A673 (cell line): ENCODE results near the gene CUX1. TPM values are rescaled to one million over a fixed set of nuclear protein-coding genes. Genes with fewer than 3 reads are reported as not detected.

Experiments
- BruUV-seq: library from RNA; stranded (reverse); fragments of 400-500 nt; replicated peaks from 2 replicates; lab custom pipeline; 2021; lab: Mats Ljungman, UMichigan
- CTCF ChIA-PET: fragments of 300-600 bp; sonication (Branson Sonifier 250); formaldehyde crosslinking; loops from one replicate; lab custom pipeline; 2022; ENCODE audit warnings: antibody characterized with exemption; lab: Charles Lee
- POLR2A ChIA-PET: fragments of 300-600 bp; sonication (Branson Sonifier 250); formaldehyde crosslinking; loops from one replicate; lab custom pipeline; 2022; ENCODE audit warnings: antibody characterized with exemption; ENCODE audit not compliant: low non-redundant PET; lab: Charles Lee
- DNase-seq: peaks from one replicate; pipeline ENCODE4 v3.0.0-alpha.2; 2015; ENCODE audit warnings: low spot score
- H3K27ac ChIP-seq: fragments of 200-600 bp; sonication (generic); 2 replicates; pipeline ENCODE4 v1.5.1; 2016; ENCODE audit warnings: mixed run types, low read depth, mild to moderate bottlenecking, mixed read lengths, antibody characterized with exemption, low read length; ENCODE audit not compliant: poor library complexity, severe bottlenecking
- H3K27me3 ChIP-seq: fragments of 200-600 bp; sonication (generic); replicated peaks from 2 replicates; pipeline ENCODE4 v1.6.1; 2017; ENCODE audit warnings: mixed run types, low read depth, mild to moderate bottlenecking, mixed read lengths, antibody characterized with exemption, low read length; ENCODE audit not compliant: insufficient read depth, poor library complexity
- H3K36me3 ChIP-seq: fragments of 200-600 bp; sonication (generic); 2 replicates; pipeline ENCODE4 v1.6.1; 2016; ENCODE audit warnings: mixed run types, mild to moderate bottlenecking, mixed read lengths, antibody characterized with exemption, low read length; ENCODE audit not compliant: insufficient read depth, poor library complexity, severe bottlenecking
- H3K4me1 ChIP-seq: fragments of 200-600 bp; sonication (generic); 2 replicates; pipeline ENCODE4 v1.6.1; 2017; ENCODE audit warnings: mixed run types, mild to moderate bottlenecking, mixed read lengths, antibody characterized with exemption, low read length; ENCODE audit not compliant: insufficient read depth, poor library complexity, severe bottlenecking
- H3K4me3 ChIP-seq: fragments of 200-600 bp; sonication (generic); 2 replicates; pipeline ENCODE4 v1.5.1; 2016; ENCODE audit warnings: low read depth, mixed run types, mild to moderate bottlenecking, mixed read lengths, low read length; ENCODE audit not compliant: poor library complexity, severe bottlenecking
- H3K9me3 ChIP-seq: fragments of 200-600 bp; sonication (generic); 2 replicates; pipeline ENCODE4 v1.6.1; 2016; ENCODE audit warnings: mixed run types, low read depth, mild to moderate bottlenecking, mixed read lengths, antibody characterized with exemption, low read length; ENCODE audit not compliant: poor library complexity, severe bottlenecking
- CTCF ChIP-seq: fragments of 300-800, 200-600 bp; sonication (generic); conservative IDR thresholded peaks from 2 replicates; pipeline ENCODE4 v1.5.1; 2017; ENCODE audit warnings: low read depth, mild to moderate bottlenecking, antibody characterized with exemption, low read length, moderate library complexity, mixed read lengths
- EZH2 ChIP-seq: fragments of 200-600 bp; sonication (generic); IDR thresholded peaks from 2 replicates; pipeline ENCODE4 v1.6.1; 2017; ENCODE audit warnings: borderline replicate concordance, low read depth, mild to moderate bottlenecking, mixed read lengths, antibody characterized with exemption, low read length; ENCODE audit not compliant: poor library complexity, severe bottlenecking
- intact Hi-C: fragments of 100-400 bp; cut with micrococcal nuclease; formaldehyde crosslinking; loops from one replicate; pipeline ENCODE4 v1.10.0; 2022; ENCODE audit not compliant: unreplicated experiment
- total RNA-seq: library from RNA; stranded (reverse); gene quantifications from 2 replicates; pipeline ENCODE4 v1.2.3, GENCODE V29; 2021

Gene CUX1
- total RNA-seq, 1 experiment from 2014 or later = 49.4 TPM

GRCh38 chr7:101879565-101879964, 62.1 kb downstream of the CUX1 start:
- CTCF ChIA-PET = interaction anchor here (0.7 kb wide), 1 partner anchor 8 kb away, joined by 3 read pairs; no protein-coding TSS in a partner anchor
- DNase-seq = no peak
- no peaks in the 10 kb centered on the region for H3K36me3 ChIP-seq
- H3K27ac ChIP-seq = no peak overlapping the region
- TF ChIP-seq EZH2 (no peak), CTCF (no peak)
- no peaks in the 10 kb centered on the region for H3K27me3 ChIP-seq
- POLR2A ChIA-PET = no interaction called here
- intact Hi-C loops = no loop called here
- peaks cover 43% of the 10 kb centered on the region for H3K4me1 ChIP-seq
- no TSS peak for BruUV-seq
- H3K4me3 ChIP-seq = no peak overlapping the region
- no peaks in the 10 kb centered on the region for H3K9me3 ChIP-seq

GRCh38 chr7:101880282-101881054, 63.0 kb downstream of the CUX1 start:
- intact Hi-C loops = no loop called here
- no peaks in the 10 kb centered on the region for H3K27me3 ChIP-seq
- no peak for DNase-seq
- no peaks in the 10 kb centered on the region for H3K36me3 ChIP-seq
- peaks cover 41% of the 10 kb centered on the region for H3K4me1 ChIP-seq
- BruUV-seq = no TSS peak
- CTCF ChIA-PET = no interaction called here
- POLR2A ChIA-PET = no interaction called here
- no peak overlapping the region for H3K4me3 ChIP-seq
- no peak overlapping the region for H3K27ac ChIP-seq
- TF ChIP-seq CTCF (no peak), EZH2 (no peak)
- H3K9me3 ChIP-seq = no peaks in the 10 kb centered on the region

GRCh38 chr7:101882005-101882421, 64.6 kb downstream of the CUX1 start:
- H3K27me3 ChIP-seq = no peaks in the 10 kb centered on the region
- H3K9me3 ChIP-seq = no peaks in the 10 kb centered on the region
- BruUV-seq = no TSS peak
- DNase-seq = no peak
- TF ChIP-seq EZH2 = no peak
- TF ChIP-seq CTCF = no peak
- H3K4me1 ChIP-seq = peaks cover 41% of the 10 kb centered on the region
- ChIA-PET CTCF (no interaction called here), POLR2A (no interaction called here)
- H3K36me3 ChIP-seq = no peaks in the 10 kb centered on the region
- H3K4me3 ChIP-seq = no peak overlapping the region
- intact Hi-C loops = no loop called here
- no peak overlapping the region for H3K27ac ChIP-seq
